Measurements from ENCODE around the gene SFT2D1.

The SFT2D1 gene

DNA sequence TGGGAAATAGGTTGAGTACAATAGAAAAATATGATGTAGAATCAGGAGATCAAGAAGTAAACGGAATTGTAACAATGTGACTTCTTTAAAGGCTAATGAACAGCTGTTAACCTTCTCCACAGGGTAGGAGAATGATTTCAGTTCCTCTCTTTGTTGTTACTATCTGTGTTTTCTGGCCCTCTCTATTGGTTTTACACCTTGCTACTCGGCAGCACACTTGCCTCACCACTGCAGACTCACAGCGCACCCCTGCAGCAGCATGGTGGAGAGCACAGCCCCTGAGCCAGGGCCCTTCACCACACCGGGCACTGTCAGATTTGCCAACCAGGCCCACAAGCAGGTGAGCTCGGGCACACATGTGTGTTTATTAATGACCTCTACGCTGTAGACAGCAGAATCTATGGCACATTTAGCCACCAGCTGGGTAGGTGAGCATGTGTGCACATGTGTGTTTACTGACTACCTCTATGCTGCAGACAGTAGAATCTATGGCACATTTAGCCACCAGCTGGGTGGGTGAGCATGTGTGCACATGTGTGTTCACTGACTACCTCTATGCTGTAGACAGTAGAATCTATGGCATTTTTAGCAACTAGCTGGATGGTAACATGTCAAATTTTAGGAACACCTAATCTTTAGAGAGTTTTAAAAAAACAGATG lies 16.8 kb downstream of the SFT2D1 start:
- TF ChIP-seq, protein P1, sequence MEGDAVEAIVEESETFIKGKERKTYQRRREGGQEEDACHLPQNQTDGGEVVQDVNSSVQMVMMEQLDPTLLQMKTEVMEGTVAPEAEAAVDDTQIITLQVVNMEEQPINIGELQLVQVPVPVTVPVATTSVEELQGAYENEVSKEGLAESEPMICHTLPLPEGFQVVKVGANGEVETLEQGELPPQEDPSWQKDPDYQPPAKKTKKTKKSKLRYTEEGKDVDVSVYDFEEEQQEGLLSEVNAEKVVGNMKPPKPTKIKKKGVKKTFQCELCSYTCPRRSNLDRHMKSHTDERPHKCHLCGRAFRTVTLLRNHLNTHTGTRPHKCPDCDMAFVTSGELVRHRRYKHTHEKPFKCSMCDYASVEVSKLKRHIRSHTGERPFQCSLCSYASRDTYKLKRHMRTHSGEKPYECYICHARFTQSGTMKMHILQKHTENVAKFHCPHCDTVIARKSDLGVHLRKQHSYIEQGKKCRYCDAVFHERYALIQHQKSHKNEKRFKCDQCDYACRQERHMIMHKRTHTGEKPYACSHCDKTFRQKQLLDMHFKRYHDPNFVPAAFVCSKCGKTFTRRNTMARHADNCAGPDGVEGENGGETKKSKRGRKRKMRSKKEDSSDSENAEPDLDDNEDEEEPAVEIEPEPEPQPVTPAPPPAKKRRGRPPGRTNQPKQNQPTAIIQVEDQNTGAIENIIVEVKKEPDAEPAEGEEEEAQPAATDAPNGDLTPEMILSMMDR (IDR thresholded peaks at IDR 0.05; ENCODE audit: extremely low read depth, insufficient read depth, missing control alignments), result no peak
- in situ Hi-C loops (cut with MboI; ENCODE audit: low pct_unique_long_range_greater_than_20kb, low sequenced_read_pairs, unreplicated experiment), result loop anchor here (10.0 kb wide), 1 partner anchor 59 kb away; the partner anchor contains the start of gene MPC1
- DNase-seq (ENCODE audit: low spot score), result peak; percentile 58

DNA sequence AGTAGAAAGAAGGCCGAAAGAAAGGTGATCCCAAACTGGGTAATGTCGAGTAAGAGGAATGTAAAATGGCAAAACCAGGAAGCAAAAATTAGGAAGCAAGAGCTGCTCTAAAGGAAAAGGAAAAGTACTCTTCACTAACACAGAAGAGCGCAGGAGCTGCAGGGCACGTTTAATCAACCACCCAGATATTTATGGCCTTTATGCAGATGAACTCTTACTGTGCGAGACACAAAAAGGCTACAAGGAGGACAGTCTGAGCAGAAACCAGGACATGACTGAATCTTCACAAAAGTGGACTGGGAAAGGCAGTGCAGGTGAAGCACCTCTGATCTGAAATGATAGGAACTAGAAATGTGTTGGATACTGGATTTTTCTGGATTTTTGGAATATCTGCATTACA lies 18.9 kb downstream of the SFT2D1 start:
- in situ Hi-C loops (cut with MboI; ENCODE audit: low pct_unique_long_range_greater_than_20kb, low sequenced_read_pairs, unreplicated experiment), result loop anchor here (10.0 kb wide), 1 partner anchor 61 kb away; the partner anchor contains the start of gene MPC1
- TF ChIP-seq, protein P1 (IDR thresholded peaks at IDR 0.05; ENCODE audit: extremely low read depth, insufficient read depth, missing control alignments), result no peak
- DNase-seq (ENCODE audit: low spot score), result no peak

DNA sequence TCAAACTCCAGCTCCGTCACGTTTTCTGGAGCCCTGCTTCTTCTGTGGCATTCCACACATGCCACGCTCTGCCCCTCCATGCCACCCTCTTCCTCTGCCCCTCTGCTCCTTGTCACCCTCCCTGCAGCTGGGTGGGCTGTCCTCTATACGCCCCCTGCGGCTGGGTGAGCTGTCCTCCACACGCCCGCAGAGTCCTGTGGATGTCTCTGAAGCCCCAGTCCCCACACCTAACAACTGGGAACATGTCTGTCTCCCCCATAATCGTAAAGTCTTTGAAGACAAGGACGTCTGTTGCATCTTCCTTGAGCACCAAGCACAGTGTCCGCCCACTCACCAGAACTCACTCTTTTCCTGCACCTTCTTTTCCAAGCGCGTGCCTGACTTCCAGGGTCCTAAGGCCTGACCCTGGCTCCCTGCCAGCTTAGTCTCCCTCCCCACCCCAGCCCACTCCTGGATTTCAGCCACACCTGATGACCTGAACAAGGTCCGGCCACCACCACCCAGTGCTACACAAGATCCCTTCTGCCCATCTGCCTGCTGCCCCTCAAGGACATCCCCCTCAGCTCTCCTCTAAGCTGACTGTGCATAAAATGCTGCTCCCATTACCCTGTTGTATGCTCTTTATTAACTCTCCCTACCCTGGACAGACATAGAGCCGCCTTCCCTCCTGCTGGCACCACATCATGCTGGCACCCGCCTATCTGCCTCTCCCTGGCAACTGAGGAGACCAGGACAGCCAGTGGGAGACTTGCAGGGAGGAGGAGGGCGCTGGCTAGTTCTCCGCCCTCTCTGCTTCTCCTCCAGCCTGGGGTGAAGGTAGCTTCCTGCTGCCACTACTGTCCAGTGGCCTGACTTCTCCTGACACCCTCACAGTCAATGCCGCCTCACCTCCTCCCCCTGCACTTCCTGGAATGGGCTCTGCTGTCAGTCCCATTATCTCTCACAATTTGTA lies 23.4 kb downstream of the SFT2D1 start:
- no peak for DNase-seq (ENCODE audit: low spot score)
- in situ Hi-C loops (cut with MboI; ENCODE audit: low pct_unique_long_range_greater_than_20kb, low sequenced_read_pairs, unreplicated experiment), result no loop called here
- TF ChIP-seq, protein P1 (IDR thresholded peaks at IDR 0.05; ENCODE audit: extremely low read depth, insufficient read depth, missing control alignments), result no peak

DNA sequence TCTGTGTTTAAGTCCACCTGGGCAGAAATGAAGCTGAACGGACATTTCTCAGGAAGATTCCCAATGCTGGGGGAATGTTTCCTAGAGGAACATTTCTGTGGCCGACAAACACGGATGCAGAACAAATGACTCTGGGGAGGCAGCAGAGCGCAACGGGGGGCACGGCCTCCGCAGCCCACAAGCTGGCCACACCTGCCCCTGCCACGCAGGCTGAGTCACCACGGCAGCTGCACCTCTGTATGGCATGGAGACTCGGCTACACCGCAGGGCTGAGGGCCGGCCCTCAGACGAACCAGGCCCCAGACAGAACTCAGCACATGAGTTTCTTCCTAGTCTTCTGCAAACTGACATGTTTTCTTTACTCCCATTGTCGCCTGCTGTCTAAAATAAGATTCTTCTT lies 24.1 kb downstream of the SFT2D1 start:
- in situ Hi-C loops (cut with MboI; ENCODE audit: low pct_unique_long_range_greater_than_20kb, low sequenced_read_pairs, unreplicated experiment), result no loop called here
- TF ChIP-seq, protein P1 (IDR thresholded peaks at IDR 0.05; ENCODE audit: extremely low read depth, insufficient read depth, missing control alignments), result no peak
- DNase-seq (ENCODE audit: low spot score), result no peak

DNA sequence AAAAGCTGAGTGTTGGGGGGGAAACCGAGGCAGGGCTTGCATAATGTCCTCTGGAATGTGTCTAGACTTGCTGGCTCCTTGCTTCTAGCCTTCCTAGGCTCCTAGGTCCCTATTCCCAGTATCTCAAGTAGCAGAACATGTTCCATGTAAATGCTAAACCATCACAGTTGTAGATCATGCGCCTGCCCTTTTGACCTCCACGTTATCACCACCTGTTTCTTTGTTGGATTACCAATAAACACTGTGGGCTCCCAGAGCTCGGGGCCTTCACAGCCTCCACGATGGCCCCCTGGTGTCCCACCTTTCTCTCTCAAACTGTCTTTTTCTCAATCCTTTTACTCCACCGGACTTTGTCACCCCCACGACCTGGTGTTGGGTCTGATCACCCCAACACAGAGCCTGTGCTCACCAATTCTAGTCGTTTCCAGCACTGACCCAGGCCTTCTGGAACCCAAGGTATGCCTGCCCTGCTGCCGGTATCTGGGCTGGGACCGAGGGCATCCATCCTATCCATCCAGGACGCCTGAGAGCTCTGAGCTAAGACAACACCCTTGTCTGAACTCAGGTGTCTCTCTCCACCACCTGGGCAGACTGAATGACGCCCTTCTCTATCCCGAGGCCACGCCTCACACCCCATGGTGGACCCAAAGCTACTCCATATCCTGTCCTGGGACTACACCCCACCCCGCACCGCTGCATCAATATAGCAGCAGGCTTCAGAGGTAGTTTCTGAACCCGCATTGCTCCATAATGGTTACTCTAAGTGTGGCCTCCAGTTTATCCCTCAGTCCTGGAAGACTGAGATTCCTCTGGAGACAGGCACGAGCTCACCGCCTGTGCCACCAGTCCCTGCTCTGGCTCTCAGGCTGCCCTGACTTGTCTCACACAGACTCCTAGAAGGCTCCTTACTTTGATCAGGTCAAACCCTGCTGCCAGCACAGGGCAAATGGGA lies 24.8 kb downstream of the SFT2D1 start:
- TF ChIP-seq, protein P1 (IDR thresholded peaks at IDR 0.05; ENCODE audit: extremely low read depth, insufficient read depth, missing control alignments), result no peak
- in situ Hi-C loops (cut with MboI; ENCODE audit: low pct_unique_long_range_greater_than_20kb, low sequenced_read_pairs, unreplicated experiment), result no loop called here
- DNase-seq (ENCODE audit: low spot score), result no peak

DNA sequence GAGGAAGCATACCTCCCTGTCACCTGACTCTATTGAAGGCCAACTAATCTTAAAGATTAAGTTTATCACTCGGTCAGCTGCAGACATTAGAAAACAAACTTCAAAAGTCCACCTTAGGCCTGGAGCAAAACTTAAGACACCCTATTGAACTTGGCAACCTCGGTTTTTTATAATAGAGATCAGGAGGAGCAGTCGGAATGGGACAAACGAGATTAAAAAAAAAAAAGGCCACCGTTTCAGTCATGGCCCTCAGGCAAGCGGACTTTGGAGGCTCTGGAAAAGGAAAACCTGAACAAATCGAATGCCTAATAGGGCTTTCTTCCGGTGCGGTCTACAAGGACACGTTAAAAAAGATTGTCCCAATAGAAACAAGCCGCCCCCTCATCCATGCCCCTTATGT lies 26.9 kb downstream of the SFT2D1 start:
- in situ Hi-C loops (cut with MboI; ENCODE audit: low pct_unique_long_range_greater_than_20kb, low sequenced_read_pairs, unreplicated experiment), result no loop called here
- DNase-seq (ENCODE audit: low spot score), result no peak
- TF ChIP-seq, protein P1 (IDR thresholded peaks at IDR 0.05; ENCODE audit: extremely low read depth, insufficient read depth, missing control alignments), result no peak

Data from GM13977 (cell line).